HCT116 (cell line): Measurements from ENCODE around the gene HLA-DRB1. TPM values are rescaled to one million over a fixed set of nuclear protein-coding genes. Genes with fewer than 3 reads are reported as not detected.

Experiments
- ATAC-seq: fragments of 200-7000 bp; cut with Tn5 transposase; 2 replicates; pipeline ENCODE4 v1.9.1; 2020; ENCODE audit warnings: mild to moderate bottlenecking, moderate library complexity
- BruUV-seq: library from RNA; stranded (reverse); fragments of 400-500 nt; replicated peaks from 2 replicates; lab custom pipeline; 2021; lab: Mats Ljungman, UMichigan
- CTCF ChIA-PET: fragments of 300-600 bp; sonication (Branson Sonifier 250); formaldehyde crosslinking; loops from one replicate; lab custom pipeline; 2021; ENCODE audit warnings: antibody characterized with exemption; lab: Charles Lee
- POLR2A ChIA-PET: fragments of 300-600, 350-600 bp; sonication (Branson Sonifier 250); formaldehyde crosslinking; loops from one replicate; lab custom pipeline; 2021; ENCODE audit warnings: antibody characterized with exemption; lab: Charles Lee
- RAD21 ChIA-PET, 2 experiments: fragments of 300-600 bp; sonication (Branson Sonifier 250); formaldehyde crosslinking; loops; one replicate each; lab custom pipeline; 2023; ENCODE audit warnings: low total read pairs in 2 of 2; ENCODE audit not compliant: uncharacterized antibody in 2 of 2, unreplicated experiment in 2 of 2, low non-redundant PET in 1 of 2; lab: Charles Lee
- DNase-seq: peaks from one replicate; pipeline ENCODE4 v3.0.0-alpha.2; 2010; ENCODE audit warnings: low read depth, low spot score
- H2AFZ ChIP-seq: fragments of 200-600 bp; shearing (Covaris generic), sonication (generic); 2 replicates; pipeline ENCODE4 v1.6.1; 2017; ENCODE audit warnings: low read depth, mixed run types, mixed read lengths, antibody characterized with exemption, low read length; ENCODE audit not compliant: poor library complexity, severe bottlenecking
- H3K27ac ChIP-seq: 2 replicates; pipeline ENCODE4 v1.5.1; 2012; ENCODE audit warnings: low read depth, low read length
- H3K27me3 ChIP-seq: fragments of 200-600 bp; sonication (generic); 2 replicates; pipeline ENCODE4 v1.6.1; 2016; ENCODE audit warnings: mixed run types, low read length, mixed read lengths; ENCODE audit not compliant: insufficient read depth
- H3K36me3 ChIP-seq, 2 experiments: fragments of 200-500 bp in 1 of 2; fragments of 200-600 bp in 1 of 2; sonication (Bioruptor generic) in 1 of 2; sonication (generic) in 1 of 2; 2 replicates each; pipeline versions ENCODE4 v1.5.1 to v1.6.1; 2014 to 2016; ENCODE audit warnings: low read length in 2 of 2, inconsistent platforms in 1 of 2, mixed read lengths in 1 of 2, mixed run types in 1 of 2; ENCODE audit not compliant: insufficient read depth in 2 of 2, control insufficient read depth in 1 of 2
- H3K4me1 ChIP-seq, 2 experiments: fragments of 200-600 bp in 1 of 2; sonication (generic) in 1 of 2; 2 replicates each; pipeline versions ENCODE4 v1.5.1 to v1.6.1; 2012 to 2017; ENCODE audit warnings: low read length in 2 of 2, inconsistent platforms in 1 of 2, mild to moderate bottlenecking in 1 of 2, mixed read lengths in 1 of 2, mixed run types in 1 of 2, moderate library complexity in 1 of 2; ENCODE audit not compliant: insufficient read depth in 2 of 2, control insufficient read depth in 1 of 2
- H3K4me2 ChIP-seq: fragments of 200-600 bp; sonication (generic); 2 replicates; pipeline ENCODE4 v1.6.1; 2017; ENCODE audit warnings: mixed run types, low read length, mixed read lengths
- H3K4me3 ChIP-seq, 2 experiments: fragments of 200-600 bp in 1 of 2; sonication (generic) in 1 of 2; replicated peaks in 1 of 2; 2 replicates each; pipeline ENCODE4 v1.5.1; 2011 to 2016; ENCODE audit warnings: low read length in 2 of 2, control low read depth in 1 of 2, low read depth in 1 of 2, mild to moderate bottlenecking in 1 of 2, mixed read lengths in 1 of 2, mixed run types in 1 of 2
- H3K79me2 ChIP-seq: fragments of 200-600 bp; sonication (generic); 2 replicates; pipeline ENCODE4 v1.6.1; 2017; ENCODE audit warnings: mild to moderate bottlenecking, mixed run types, low read length, moderate library complexity, mixed read lengths; ENCODE audit not compliant: insufficient read depth
- H3K9ac ChIP-seq: fragments of 200-600 bp; sonication (generic); 2 replicates; pipeline ENCODE4 v1.6.1; 2016; ENCODE audit warnings: low read length, mixed read lengths
- H3K9me2 ChIP-seq: fragments of 200-600 bp; sonication (generic), shearing (Covaris generic); 2 replicates; pipeline ENCODE4 v1.6.1; 2017; ENCODE audit warnings: mixed run types, mild to moderate bottlenecking, moderate library complexity; ENCODE audit not compliant: insufficient read depth
- H3K9me3 ChIP-seq, 2 experiments: fragments of 200-500 bp in 1 of 2; fragments of 200-600 bp in 1 of 2; sonication (Bioruptor generic) in 1 of 2; sonication (generic) in 1 of 2; 2 replicates each; pipeline ENCODE4 v1.6.1; 2014 to 2017; ENCODE audit warnings: low read length in 2 of 2, mixed read lengths in 2 of 2, inconsistent platforms in 1 of 2, low read depth in 1 of 2, mild to moderate bottlenecking in 1 of 2, mixed run types in 1 of 2, moderate library complexity in 1 of 2; ENCODE audit not compliant: control insufficient read depth in 1 of 2, insufficient read depth in 1 of 2
- H4K20me1 ChIP-seq: fragments of 200-600 bp; sonication (generic), shearing (Covaris generic); 2 replicates; pipeline ENCODE4 v1.6.1; 2017; ENCODE audit warnings: mixed run types, mild to moderate bottlenecking, moderate library complexity; ENCODE audit not compliant: insufficient read depth
- CTCF ChIP-seq, 3 experiments: fragments of 200-600 bp in 1 of 3; sonication (generic) in 1 of 3; IDR thresholded peaks in 2 of 3; conservative IDR thresholded peaks in 1 of 3; 2 replicates each; pipeline ENCODE4 v1.5.1; 2012 to 2017; ENCODE audit warnings: low read depth in 2 of 3, low read length in 2 of 3, antibody characterized with exemption in 1 of 3, borderline replicate concordance in 1 of 3, control low read depth in 1 of 3, mild to moderate bottlenecking in 1 of 3, mixed read lengths in 1 of 3, mixed run types in 1 of 3, moderate library complexity in 1 of 3; ENCODE audit not compliant: insufficient read depth in 1 of 3
- MAX ChIP-seq: IDR thresholded peaks from 2 replicates; pipeline ENCODE4 v1.6.1; 2012
- REST ChIP-seq: IDR thresholded peaks from 2 replicates; pipeline ENCODE4 v1.6.1; 2012; ENCODE audit warnings: low read depth
- SIN3A ChIP-seq: IDR thresholded peaks from 2 replicates; pipeline ENCODE4 v1.6.1; 2012; ENCODE audit warnings: low read depth
- SRF ChIP-seq: IDR thresholded peaks from 2 replicates; pipeline ENCODE4 v1.6.1; 2012; ENCODE audit warnings: low read depth
- intact Hi-C: fragments of 100-400 bp; cut with micrococcal nuclease; formaldehyde crosslinking; loops from 2 replicates; pipeline ENCODE4 v1.10.0; 2022
- total RNA-seq: library from RNA; stranded (reverse); gene quantifications from one replicate; pipeline ENCODE4 v1.2.1, GENCODE V29; 2021; ENCODE audit not compliant: unreplicated experiment
- TF ChIP-seq, protein P1 (sequence below): IDR thresholded peaks from 2 replicates; pipeline ENCODE4 v1.6.1; 2011; ENCODE audit warnings: mild to moderate bottlenecking, low read length, moderate library complexity; ENCODE audit not compliant: insufficient replicate concordance; ENCODE audit errors: extremely low read depth

Gene HLA-DRB1
- total RNA-seq, 1 experiment from 2014 or later, result 2.7 TPM

DNA sequence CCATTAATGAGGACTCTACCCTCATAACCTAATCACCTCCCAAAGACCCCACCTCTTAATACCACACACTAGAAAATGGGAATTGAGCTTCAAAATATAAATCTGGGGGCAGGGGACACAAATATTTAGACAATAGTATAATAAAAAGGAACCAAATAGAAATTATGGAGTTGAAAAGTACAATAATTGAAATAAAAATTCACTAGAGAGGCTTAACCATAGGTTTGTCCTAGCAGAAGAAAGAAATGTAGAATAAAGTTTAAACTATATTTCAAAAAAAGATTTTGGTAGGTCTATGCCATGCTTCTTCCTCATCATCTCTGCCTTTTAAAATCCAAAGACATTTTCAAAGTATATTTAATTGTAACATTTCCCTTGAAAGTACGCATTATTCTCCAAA, 28.1 kb upstream of the HLA-DRB1 start:
- ChIA-PET RAD21 (no interaction called here), POLR2A (no interaction called here), CTCF (no interaction called here)
- Histone ChIP-seq H3K79me2 (no peaks in the 10 kb centered on the region), H3K9me2 (no peaks in the 10 kb centered on the region), H3K4me2 (no peak overlapping the region), H3K9me3 (no peaks in the 10 kb centered on the region), H3K9ac (no peak overlapping the region), H3K36me3 (no peaks in the 10 kb centered on the region), H3K4me1 (no peaks in the 10 kb centered on the region), H3K27me3 (no peaks in the 10 kb centered on the region), H4K20me1 (no peaks in the 10 kb centered on the region), H3K4me3 (no peak overlapping the region), H2AFZ (no peak overlapping the region), H3K27ac (no peak overlapping the region)
- ATAC-seq (no peak), DNase-seq (no peak)
- intact Hi-C loops, result no loop called here
- TF ChIP-seq CTCF (IDR thresholded peaks at IDR 0.05 in 2 of 3, conservative IDR thresholded peaks at IDR 0.05 in 1 of 3; ENCODE audit: borderline replicate concordance in 1 of 3, insufficient read depth in 1 of 3, low read depth in 2 of 3, low read length in 2 of 3) (no peak), SIN3A (no peak), MAX (no peak), SRF (no peak), REST (no peak)
- TF ChIP-seq, protein P1, sequence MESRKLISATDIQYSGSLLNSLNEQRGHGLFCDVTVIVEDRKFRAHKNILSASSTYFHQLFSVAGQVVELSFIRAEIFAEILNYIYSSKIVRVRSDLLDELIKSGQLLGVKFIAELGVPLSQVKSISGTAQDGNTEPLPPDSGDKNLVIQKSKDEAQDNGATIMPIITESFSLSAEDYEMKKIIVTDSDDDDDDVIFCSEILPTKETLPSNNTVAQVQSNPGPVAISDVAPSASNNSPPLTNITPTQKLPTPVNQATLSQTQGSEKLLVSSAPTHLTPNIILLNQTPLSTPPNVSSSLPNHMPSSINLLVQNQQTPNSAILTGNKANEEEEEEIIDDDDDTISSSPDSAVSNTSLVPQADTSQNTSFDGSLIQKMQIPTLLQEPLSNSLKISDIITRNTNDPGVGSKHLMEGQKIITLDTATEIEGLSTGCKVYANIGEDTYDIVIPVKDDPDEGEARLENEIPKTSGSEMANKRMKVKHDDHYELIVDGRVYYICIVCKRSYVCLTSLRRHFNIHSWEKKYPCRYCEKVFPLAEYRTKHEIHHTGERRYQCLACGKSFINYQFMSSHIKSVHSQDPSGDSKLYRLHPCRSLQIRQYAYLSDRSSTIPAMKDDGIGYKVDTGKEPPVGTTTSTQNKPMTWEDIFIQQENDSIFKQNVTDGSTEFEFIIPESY, result no peak
- BruUV-seq, result no TSS peak
